B cell (primary cell): Measurements from ENCODE around the gene MZT2A. TPM values are rescaled to one million over a fixed set of nuclear protein-coding genes. Genes with fewer than 3 reads are reported as not detected.
A peak's percentile ranks its signal among the peaks of the same experiment; 100 is the strongest.
"Not testable (repeated sequence)": the region's sequence is repeated elsewhere in the genome, so short reads cannot be mapped to it uniquely, and the experiment has no call there.

Source experiments
- ATAC-seq: fragments of 200-7000 bp; cut with Tn5 transposase; one replicate; pipeline ENCODE4 v1.10.0; 2021; ENCODE audit warnings: low read depth, mild to moderate bottlenecking, moderate number of reproducible peaks, moderate library complexity
- CTCF ChIA-PET: fragments of 350-600 bp; sonication (Branson Sonifier 250); formaldehyde crosslinking; loops from one replicate; lab custom pipeline; 2021; ENCODE audit warnings: antibody characterized with exemption, inconsistent platforms; lab: Charles Lee
- POLR2A ChIA-PET: fragments of 350-600 bp; sonication (Branson Sonifier 250); formaldehyde crosslinking; loops from one replicate; lab custom pipeline; 2021; ENCODE audit warnings: antibody characterized with exemption; lab: Charles Lee
- DNase-seq: peaks from one replicate; pipeline ENCODE4 v3.0.0; 2013
- H2AFZ ChIP-seq: 2 replicates; pipeline ENCODE4 v1.6.1; 2012; ENCODE audit warnings: mild to moderate bottlenecking, low read depth, low read length; ENCODE audit not compliant: insufficient read depth, poor library complexity, severe bottlenecking
- H3K27ac ChIP-seq, 2 donors: 1 replicate in 1 of 2; 2 replicates in 1 of 2; pipeline ENCODE4 v1.5.1; 2012 to 2013; ENCODE audit warnings: low read length in 2 of 2, mild to moderate bottlenecking in 2 of 2, moderate library complexity in 1 of 2
- H3K27me3 ChIP-seq, 4 experiments: fragments of 200-600 bp in 1 of 4; sonication (generic) in 1 of 4; replicated peaks in 1 of 4; 1 replicate in 2 of 4; 2 replicates in 2 of 4; pipeline versions ENCODE4 v1.6.1 to v1.7.0; 2013 to 2016; ENCODE audit warnings: low read length in 3 of 4, mild to moderate bottlenecking in 2 of 4, mixed read lengths in 1 of 4, moderate library complexity in 1 of 4; ENCODE audit not compliant: insufficient read depth in 4 of 4, control insufficient read depth in 3 of 4; ENCODE audit errors: control extremely low read depth in 1 of 4
- H3K36me3 ChIP-seq, 2 experiments: replicated peaks in 1 of 2; 1 replicate in 1 of 2; 2 replicates in 1 of 2; pipeline versions ENCODE4 v1.6.1 to v1.7.1; 2013; ENCODE audit warnings: low read length in 1 of 2; ENCODE audit not compliant: insufficient read depth in 2 of 2, control insufficient read depth in 1 of 2; ENCODE audit errors: control extremely low read depth in 1 of 2, extremely low read depth in 1 of 2
- H3K4me1 ChIP-seq, 2 donors: fragments of 200-600 bp in 1 of 2; sonication (generic) in 1 of 2; 1 replicate in 1 of 2; 2 replicates in 1 of 2; pipeline versions ENCODE4 v1.5.1 to v1.6.1; 2013 to 2017; ENCODE audit warnings: low read length in 2 of 2; ENCODE audit not compliant: control insufficient read depth in 2 of 2, insufficient read depth in 2 of 2
- H3K4me2 ChIP-seq: replicated peaks from 2 replicates; pipeline ENCODE3; 2012; ENCODE audit warnings: mild to moderate bottlenecking, low read depth, low read length; ENCODE audit not compliant: poor library complexity, severe bottlenecking
- H3K4me3 ChIP-seq, 5 experiments: fragments of 200-600 bp in 1 of 5; sonication (generic) in 1 of 5; 1 replicate in 3 of 5; 2 replicates in 2 of 5; pipeline versions ENCODE4 v1.5.1 to v1.7.0; 2011 to 2016; ENCODE audit warnings: low read length in 4 of 5, mild to moderate bottlenecking in 4 of 5, low read depth in 2 of 5, control low read depth in 1 of 5, moderate library complexity in 1 of 5; ENCODE audit not compliant: insufficient read depth in 1 of 5; ENCODE audit errors: control extremely low read depth in 1 of 5, extremely low read depth in 1 of 5
- H3K79me2 ChIP-seq: fragments of 200-600 bp; sonication (generic); one replicate; pipeline ENCODE4 v1.6.0; 2016; ENCODE audit warnings: low read length; ENCODE audit not compliant: control insufficient read depth, insufficient read depth
- H3K9ac ChIP-seq: fragments of 200-600 bp; sonication (generic); 2 replicates; pipeline ENCODE4 v1.6.1; 2017; ENCODE audit warnings: mild to moderate bottlenecking, low read length, moderate library complexity
- H3K9me3 ChIP-seq, 3 donors: one replicate each; pipeline versions ENCODE4 v1.6.1 to v1.7.1; 2013; ENCODE audit warnings: low read length in 2 of 3; ENCODE audit not compliant: control insufficient read depth in 2 of 3, insufficient read depth in 1 of 3; ENCODE audit errors: control extremely low read depth in 1 of 3
- H4K20me1 ChIP-seq: 2 replicates; pipeline ENCODE4 v1.6.0; 2012; ENCODE audit warnings: mild to moderate bottlenecking, low read length; ENCODE audit not compliant: insufficient read depth, control insufficient read depth, poor library complexity, severe bottlenecking
- H3K27ac Mint-ChIP-seq: one replicate; pipeline ENCODE4 v1.8.0; 2021; ENCODE audit warnings: mixed read lengths
- H3K27me3 Mint-ChIP-seq: one replicate; pipeline ENCODE4 v1.8.0; 2021; ENCODE audit warnings: mixed read lengths
- H3K4me1 Mint-ChIP-seq: one replicate; pipeline ENCODE4 v1.8.0; 2021; ENCODE audit warnings: mixed read lengths
- H3K4me3 Mint-ChIP-seq: one replicate; pipeline ENCODE4 v1.8.0; 2021; ENCODE audit warnings: mixed read lengths
- H3K9me3 Mint-ChIP-seq: one replicate; pipeline ENCODE4 v1.8.0; 2022; ENCODE audit warnings: mixed read lengths; ENCODE audit not compliant: insufficient read depth
- EZH2 ChIP-seq: IDR thresholded peaks from 2 replicates; pipeline ENCODE4 v1.6.1; 2012; ENCODE audit warnings: borderline replicate concordance, low read depth, mild to moderate bottlenecking, moderate library complexity, low read length; ENCODE audit not compliant: insufficient read depth, poor library complexity, severe bottlenecking
- WGBS: methylation state at CpG from one replicate; pipeline ENCODE4 v1.1.5; 2013; ENCODE audit warnings: missing lambda C conversion rate; ENCODE audit not compliant: insufficient coverage; 5-methylcytosine and 5-hydroxymethylcytosine counted together
- intact Hi-C: fragments of 100-400 bp; cut with micrococcal nuclease; formaldehyde crosslinking; loops from one replicate; pipeline ENCODE4 v1.10.0; 2022
- polyA plus RNA-seq: library from polyadenylated mRNA; depleted of rRNA; stranded (reverse); fragments of >200 nt; gene quantifications from 2 replicates; pipeline ENCODE4 v1.2.3, GENCODE V29; 2012
- total RNA-seq, 2 donors: library from RNA; stranded (reverse); fragments of 120-200 nt in 1 of 2; gene quantifications; 1 replicate in 1 of 2; 2 replicates in 1 of 2; pipeline versions ENCODE4 v1.2.3 to v1.2.4, GENCODE V29; 2013 to 2022
- TF ChIP-seq, protein P1 (sequence below): fragments of 200-600 bp; IDR thresholded peaks from one replicate; pipeline ENCODE4 v1.8.0; 2022; ENCODE audit warnings: antibody characterized with exemption, mild to moderate bottlenecking

The MZT2A gene
- total and polyA plus RNA-seq, 2 donors (not counting 1 experiment from before 2014, with no cell fraction given): 53.3 to 76.1 TPM

DNA sequence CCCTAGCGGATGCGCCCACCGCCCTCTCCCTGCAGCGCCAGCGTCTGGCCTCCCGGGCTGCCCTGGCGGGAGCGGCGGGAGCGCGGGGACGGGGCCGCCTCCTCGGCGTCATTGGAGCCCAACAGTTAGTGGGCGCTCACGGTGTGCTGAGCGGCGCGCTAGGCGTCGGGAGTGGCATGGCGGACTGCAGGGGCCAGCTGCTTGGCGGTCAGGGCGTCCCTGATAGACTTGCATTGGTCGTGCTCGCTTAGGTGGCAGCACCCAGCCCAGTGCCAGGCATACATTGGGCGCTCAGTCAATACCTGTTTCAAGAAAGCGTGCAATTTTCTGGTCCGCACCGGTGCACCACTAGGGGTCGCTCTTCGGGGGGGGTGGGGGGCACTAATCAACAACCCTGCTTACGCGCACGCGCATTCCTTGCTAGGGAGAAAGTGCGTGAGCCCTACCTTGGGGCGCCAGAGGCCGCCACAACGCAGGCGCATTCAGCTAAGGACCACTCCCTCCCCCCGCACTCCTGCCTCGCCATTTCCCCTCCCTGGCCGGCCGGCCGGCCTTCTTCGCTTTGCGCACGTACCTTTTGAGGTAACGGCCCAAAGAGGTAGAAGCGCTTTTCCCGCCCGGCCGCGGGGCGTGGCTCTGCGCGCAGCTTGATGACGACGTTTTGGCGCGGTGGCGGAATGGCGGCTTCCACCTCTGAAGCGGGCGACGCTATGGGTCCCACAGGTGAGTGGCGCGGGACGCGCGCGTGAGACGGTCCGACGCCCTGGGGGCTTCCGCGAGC, 411 bp upstream of the MZT2A start:
- H3K9me3 ChIP-seq: no peaks in the 10 kb centered on the region
- peaks cover 0 to 7% of the 10 kb centered on the region in 2 experiments for H3K36me3 ChIP-seq
- H3K27ac Mint-ChIP-seq: peak overlapping the region; percentile 97
- H3K4me3 ChIP-seq: peak overlapping the region; percentile 25 to 98 (median 84)
- ChIA-PET POLR2A (interaction anchor here (0.6 to 1.0 kb wide), 4 partner anchors 190 to 1150 kb away, joined by 3 to 12 read pairs (median 6); partner anchors contain the start of gene FAM168B), CTCF (interaction anchor here (0.6 to 4.5 kb wide), 9 partner anchors 12 to 696 kb away, joined by 3 to 28 read pairs (median 4); partner anchors contain the start of gene CCDC74A)
- peaks cover 16% of the 10 kb centered on the region for H4K20me1 ChIP-seq
- H3K27me3 Mint-ChIP-seq: no peaks in the 10 kb centered on the region
- H3K27me3 ChIP-seq: no peaks in the 10 kb centered on the region
- no peaks in the 10 kb centered on the region for H3K9me3 Mint-ChIP-seq
- H3K4me1 Mint-ChIP-seq: peaks cover 29% of the 10 kb centered on the region
- DNase-seq (peak; percentile 98), ATAC-seq (peak; percentile 84)
- peak overlapping the region; percentile 98 for H3K9ac ChIP-seq
- H3K27ac ChIP-seq: peak overlapping the region; percentile 80 to 94
- no peak for TF ChIP-seq EZH2
- TF ChIP-seq, protein P1, sequence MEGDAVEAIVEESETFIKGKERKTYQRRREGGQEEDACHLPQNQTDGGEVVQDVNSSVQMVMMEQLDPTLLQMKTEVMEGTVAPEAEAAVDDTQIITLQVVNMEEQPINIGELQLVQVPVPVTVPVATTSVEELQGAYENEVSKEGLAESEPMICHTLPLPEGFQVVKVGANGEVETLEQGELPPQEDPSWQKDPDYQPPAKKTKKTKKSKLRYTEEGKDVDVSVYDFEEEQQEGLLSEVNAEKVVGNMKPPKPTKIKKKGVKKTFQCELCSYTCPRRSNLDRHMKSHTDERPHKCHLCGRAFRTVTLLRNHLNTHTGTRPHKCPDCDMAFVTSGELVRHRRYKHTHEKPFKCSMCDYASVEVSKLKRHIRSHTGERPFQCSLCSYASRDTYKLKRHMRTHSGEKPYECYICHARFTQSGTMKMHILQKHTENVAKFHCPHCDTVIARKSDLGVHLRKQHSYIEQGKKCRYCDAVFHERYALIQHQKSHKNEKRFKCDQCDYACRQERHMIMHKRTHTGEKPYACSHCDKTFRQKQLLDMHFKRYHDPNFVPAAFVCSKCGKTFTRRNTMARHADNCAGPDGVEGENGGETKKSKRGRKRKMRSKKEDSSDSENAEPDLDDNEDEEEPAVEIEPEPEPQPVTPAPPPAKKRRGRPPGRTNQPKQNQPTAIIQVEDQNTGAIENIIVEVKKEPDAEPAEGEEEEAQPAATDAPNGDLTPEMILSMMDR: peak; percentile 87
- peaks cover 24 to 29% of the 10 kb centered on the region in 2 donors for H3K4me1 ChIP-seq
- peaks cover 70% of the 10 kb centered on the region for H3K79me2 ChIP-seq
- H2AFZ ChIP-seq: peak overlapping the region; percentile 94
- WGBS: 1% methylated on average over 79 of the region's 79 CpGs
- intact Hi-C loops: loop anchor here (1.0 to 10.0 kb wide), 6 partner anchors 35 to 1312 kb away; partner anchors contain the start of genes CCDC74A, FAM168B, IMP4 and PLEKHB2
- peak overlapping the region; percentile 96 for H3K4me2 ChIP-seq
- peak overlapping the region; percentile 94 for H3K4me3 Mint-ChIP-seq

- H3K36me3 ChIP-seq, H3K27me3 Mint-ChIP-seq, ATAC-seq, POLR2A ChIA-PET, H3K9me3 ChIP-seq, DNase-seq, H3K9me3 Mint-ChIP-seq, H3K27me3 ChIP-seq: not testable (repeated sequence)
- Histone ChIP-seq H3K4me3 (peak overlapping the region in 4 of 5 experiments; percentile 39 to 88 (median 67)), H3K4me2 (peak overlapping the region; percentile 68), H3K27ac (peak overlapping the region in 1 of 2 donors; percentile 52), H4K20me1 (peaks cover 16% of the 10 kb centered on the region), H3K9ac (peak overlapping the region; percentile 98), H2AFZ (peak overlapping the region; percentile 75), H3K4me1 (peaks cover 24 to 29% of the 10 kb centered on the region in 2 donors), H3K79me2 (peaks cover 70% of the 10 kb centered on the region)
- peak overlapping the region; percentile 78 for H3K27ac Mint-ChIP-seq
- H3K4me1 Mint-ChIP-seq: peaks cover 29% of the 10 kb centered on the region
- peak overlapping the region; percentile 86 for H3K4me3 Mint-ChIP-seq
- WGBS: 8% methylated on average over 10 of the region's 22 CpGs
- CTCF ChIA-PET: interaction anchor here (1.7 to 4.5 kb wide), 2 partner anchors 79 to 181 kb away, joined by 4 to 28 read pairs; no protein-coding TSS in a partner anchor
- intact Hi-C loops: loop anchor here (5.0 to 10.0 kb wide), 3 partner anchors 399 to 1147 kb away; partner anchors contain the start of genes FAM168B and IMP4
Measured at GRCh38 chr2:131491469-131491836, 744 bp downstream of the MZT2A start.

DNA sequence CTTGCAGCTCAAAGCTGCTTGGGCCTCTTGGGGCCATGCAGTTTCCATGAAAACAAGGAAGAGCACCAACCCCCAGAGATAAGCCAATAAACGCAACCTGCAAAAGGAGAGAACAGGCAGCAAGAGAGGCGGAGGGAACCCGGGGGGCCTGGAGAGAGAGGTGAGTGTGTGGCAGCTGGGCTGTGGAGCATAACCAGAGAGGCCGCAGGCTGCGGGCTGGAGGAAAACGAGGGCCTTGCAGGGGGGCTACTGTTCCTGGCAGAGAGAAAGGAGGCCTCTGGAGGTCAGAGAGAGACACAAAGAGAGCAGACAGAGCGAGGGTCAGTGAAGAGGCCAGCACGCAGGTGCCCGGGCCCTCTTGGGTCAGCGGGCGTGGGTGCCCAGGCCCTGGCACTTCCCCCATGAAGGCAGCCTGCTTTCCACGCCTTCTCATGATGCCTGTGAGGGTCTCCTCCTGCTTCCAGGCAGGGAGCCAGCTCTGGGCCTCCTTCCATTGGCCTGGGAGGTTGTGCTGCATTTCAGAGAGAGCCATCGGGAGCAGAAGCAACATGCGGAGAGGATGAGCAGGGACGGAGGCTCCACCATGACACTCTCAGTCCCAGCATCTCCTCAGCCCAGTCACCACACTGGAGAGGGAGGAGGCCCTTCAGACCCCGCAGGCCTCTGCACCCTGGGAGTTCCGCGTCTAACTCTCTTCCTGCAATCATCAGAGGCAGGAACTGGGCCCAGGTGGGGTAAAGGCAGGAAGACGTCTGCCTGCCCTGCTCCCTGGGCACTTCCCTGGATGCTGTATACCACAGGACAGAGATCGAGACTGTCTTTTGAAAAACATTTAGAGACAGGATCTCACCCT, 1.4 kb downstream of the MZT2A start:
- Histone ChIP-seq H3K79me2 (peaks cover 64% of the 10 kb centered on the region), H3K4me1 (peaks cover 24 to 29% of the 10 kb centered on the region in 2 donors), H3K27ac (peak overlapping the region in 1 of 2 donors; percentile 52), H4K20me1 (peaks cover 16% of the 10 kb centered on the region), H3K4me2 (peak overlapping the region; percentile 68), H3K9ac (peak overlapping the region; percentile 98), H3K4me3 (peak overlapping the region in 4 of 5 experiments; percentile 39 to 88 (median 67)), H2AFZ (peak overlapping the region; percentile 75)
- H3K9me3 ChIP-seq, H3K36me3 ChIP-seq, ATAC-seq, POLR2A ChIA-PET, H3K9me3 Mint-ChIP-seq, H3K27me3 ChIP-seq, H3K27me3 Mint-ChIP-seq: not testable (repeated sequence)
- Mint-ChIP-seq H3K27ac (peak overlapping the region; percentile 78), H3K4me1 (peaks cover 30% of the 10 kb centered on the region), H3K4me3 (peak overlapping the region; percentile 86)
- intact Hi-C loops: loop anchor here (5.0 to 10.0 kb wide), 3 partner anchors 399 to 1146 kb away; partner anchors contain the start of genes FAM168B and IMP4
- 61% methylated on average over 13 of the region's 20 CpGs for WGBS
- peak; percentile 35 for DNase-seq
- CTCF ChIA-PET: interaction anchor here (1.7 to 4.5 kb wide), 2 partner anchors 79 to 182 kb away, joined by 4 to 28 read pairs; no protein-coding TSS in a partner anchor
